Panc1 (cell line): Measurements from ENCODE around the gene RAB33A. TPM values are rescaled to one million over a fixed set of nuclear protein-coding genes. Genes with fewer than 3 reads are reported as not detected.

ENCODE experiments used
- ATAC-seq: fragments of 200-7000 bp; cut with Tn5 transposase; 2 replicates; pipeline ENCODE4 v1.9.1; 2020; ENCODE audit warnings: mild to moderate bottlenecking, moderate library complexity
- BruUV-seq: library from RNA; stranded (reverse); fragments of 400-500 nt; replicated peaks from 2 replicates; lab custom pipeline; 2021; lab: Mats Ljungman, UMichigan
- CTCF ChIA-PET: fragments of 300-600 bp; sonication (Branson Sonifier 250); formaldehyde crosslinking; loops from one replicate; lab custom pipeline; 2022; ENCODE audit warnings: antibody characterized with exemption; lab: Charles Lee
- POLR2A ChIA-PET: fragments of 300-600 bp; sonication (Branson Sonifier 250); formaldehyde crosslinking; loops from one replicate; lab custom pipeline; 2022; ENCODE audit warnings: antibody characterized with exemption; lab: Charles Lee
- DNase-seq: peaks from one replicate; pipeline ENCODE4 v3.0.0-alpha.2; 2010; ENCODE audit warnings: low read depth, low spot score
- H3K27ac ChIP-seq: 2 replicates; pipeline ENCODE4 v1.5.1; 2011; ENCODE audit warnings: mild to moderate bottlenecking, low read length, inconsistent platforms
- H3K27me3 ChIP-seq: fragments of 200-500 bp; sonication (Bioruptor generic); 2 replicates; pipeline ENCODE4 v1.6.0; 2014; ENCODE audit warnings: low read length, inconsistent platforms; ENCODE audit not compliant: control insufficient read depth, insufficient read depth
- H3K36me3 ChIP-seq: fragments of 200-500 bp; sonication (Bioruptor generic); 2 replicates; pipeline ENCODE4 v1.5.1; 2014; ENCODE audit warnings: inconsistent platforms, mild to moderate bottlenecking, low read length, moderate library complexity; ENCODE audit not compliant: control insufficient read depth, insufficient read depth
- H3K4me1 ChIP-seq: 2 replicates; pipeline ENCODE4 v1.5.1; 2011; ENCODE audit warnings: inconsistent platforms, mild to moderate bottlenecking, low read length, moderate library complexity; ENCODE audit not compliant: control insufficient read depth, insufficient read depth
- H3K4me3 ChIP-seq, 2 experiments: 2 replicates each; pipeline ENCODE4 v1.5.1; 2011 to 2012; ENCODE audit warnings: low read depth in 2 of 2, low read length in 2 of 2, mild to moderate bottlenecking in 2 of 2, inconsistent platforms in 1 of 2, moderate library complexity in 1 of 2
- H3K9me3 ChIP-seq: fragments of 200-500 bp; sonication (Bioruptor generic); 2 replicates; pipeline ENCODE4 v1.5.1; 2014; ENCODE audit warnings: low read depth, mild to moderate bottlenecking, inconsistent platforms, low read length, moderate library complexity; ENCODE audit not compliant: control insufficient read depth, insufficient read depth
- POLR2AphosphoS5 ChIP-seq: IDR thresholded peaks from 2 replicates; pipeline ENCODE4 v1.6.1; 2012; ENCODE audit warnings: mild to moderate bottlenecking, low read depth, low read length, moderate library complexity
- SIN3A ChIP-seq: IDR thresholded peaks from 2 replicates; pipeline ENCODE4 v1.6.1; 2012; ENCODE audit warnings: low read depth, mild to moderate bottlenecking, low read length, moderate library complexity, borderline replicate concordance; ENCODE audit not compliant: insufficient read depth
- TCF7L2 ChIP-seq: IDR thresholded peaks from 2 replicates; pipeline ENCODE4 v1.6.1; 2011; ENCODE audit warnings: mild to moderate bottlenecking, low read depth, low read length, inconsistent platforms
- in situ Hi-C: cut with HindIII; loops from 2 replicates; pipeline ENCODE4 v1.10.0; 2016; ENCODE audit warnings: low sequenced_read_pairs, low pct_unique_long_range_greater_than_20kb
- intact Hi-C: fragments of 100-400 bp; cut with micrococcal nuclease; formaldehyde crosslinking; loops from one replicate; pipeline ENCODE4 v1.10.0; 2022; ENCODE audit not compliant: unreplicated experiment
- total RNA-seq: library from RNA; stranded (reverse); gene quantifications from one replicate; pipeline ENCODE4 v1.2.1, GENCODE V29; 2021; ENCODE audit not compliant: unreplicated experiment
- TF ChIP-seq, protein P1 (sequence below), 2 experiments: IDR thresholded peaks; 2 replicates each; pipeline ENCODE4 v1.6.1; 2011 to 2012; ENCODE audit warnings: low read depth in 2 of 2, control low read depth in 1 of 2, low read length in 1 of 2, mild to moderate bottlenecking in 1 of 2, moderate library complexity in 1 of 2; ENCODE audit not compliant: insufficient read depth in 1 of 2
- TF ChIP-seq, protein P2 (sequence below): fragments of 450-650 bp; IDR thresholded peaks from 2 replicates; pipeline ENCODE4 v1.5.1; 2017; ENCODE audit warnings: mild to moderate bottlenecking

Gene RAB33A
- total RNA-seq, 1 experiment from 2014 or later = 2.2 TPM

DNA sequence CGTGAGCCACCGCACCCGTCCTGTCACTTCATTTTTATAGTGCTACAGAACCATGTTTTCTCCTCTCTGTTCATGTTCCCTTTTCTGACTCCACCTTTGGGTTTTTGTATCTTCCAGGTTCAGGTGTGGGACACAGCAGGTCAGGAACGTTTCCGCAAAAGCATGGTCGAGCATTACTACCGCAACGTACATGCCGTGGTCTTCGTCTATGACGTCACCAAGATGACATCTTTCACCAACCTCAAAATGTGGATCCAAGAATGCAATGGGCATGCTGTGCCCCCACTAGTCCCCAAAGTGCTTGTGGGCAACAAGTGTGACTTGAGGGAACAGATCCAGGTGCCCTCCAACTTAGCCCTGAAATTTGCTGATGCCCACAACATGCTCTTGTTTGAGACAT, 12.4 kb downstream of the RAB33A start:
- ChIA-PET CTCF (no interaction called here), POLR2A (no interaction called here)
- Histone ChIP-seq H3K27me3 (no peaks in the 10 kb centered on the region), H3K27ac (no peak overlapping the region), H3K4me3 (no peak overlapping the region), H3K4me1 (no peaks in the 10 kb centered on the region), H3K9me3 (no peaks in the 10 kb centered on the region), H3K36me3 (no peaks in the 10 kb centered on the region)
- ATAC-seq (no peak), DNase-seq (no peak)
- TF ChIP-seq, protein P1, sequence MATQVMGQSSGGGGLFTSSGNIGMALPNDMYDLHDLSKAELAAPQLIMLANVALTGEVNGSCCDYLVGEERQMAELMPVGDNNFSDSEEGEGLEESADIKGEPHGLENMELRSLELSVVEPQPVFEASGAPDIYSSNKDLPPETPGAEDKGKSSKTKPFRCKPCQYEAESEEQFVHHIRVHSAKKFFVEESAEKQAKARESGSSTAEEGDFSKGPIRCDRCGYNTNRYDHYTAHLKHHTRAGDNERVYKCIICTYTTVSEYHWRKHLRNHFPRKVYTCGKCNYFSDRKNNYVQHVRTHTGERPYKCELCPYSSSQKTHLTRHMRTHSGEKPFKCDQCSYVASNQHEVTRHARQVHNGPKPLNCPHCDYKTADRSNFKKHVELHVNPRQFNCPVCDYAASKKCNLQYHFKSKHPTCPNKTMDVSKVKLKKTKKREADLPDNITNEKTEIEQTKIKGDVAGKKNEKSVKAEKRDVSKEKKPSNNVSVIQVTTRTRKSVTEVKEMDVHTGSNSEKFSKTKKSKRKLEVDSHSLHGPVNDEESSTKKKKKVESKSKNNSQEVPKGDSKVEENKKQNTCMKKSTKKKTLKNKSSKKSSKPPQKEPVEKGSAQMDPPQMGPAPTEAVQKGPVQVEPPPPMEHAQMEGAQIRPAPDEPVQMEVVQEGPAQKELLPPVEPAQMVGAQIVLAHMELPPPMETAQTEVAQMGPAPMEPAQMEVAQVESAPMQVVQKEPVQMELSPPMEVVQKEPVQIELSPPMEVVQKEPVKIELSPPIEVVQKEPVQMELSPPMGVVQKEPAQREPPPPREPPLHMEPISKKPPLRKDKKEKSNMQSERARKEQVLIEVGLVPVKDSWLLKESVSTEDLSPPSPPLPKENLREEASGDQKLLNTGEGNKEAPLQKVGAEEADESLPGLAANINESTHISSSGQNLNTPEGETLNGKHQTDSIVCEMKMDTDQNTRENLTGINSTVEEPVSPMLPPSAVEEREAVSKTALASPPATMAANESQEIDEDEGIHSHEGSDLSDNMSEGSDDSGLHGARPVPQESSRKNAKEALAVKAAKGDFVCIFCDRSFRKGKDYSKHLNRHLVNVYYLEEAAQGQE (IDR thresholded peaks at IDR 0.05; ENCODE audit: insufficient read depth in 1 of 2, low read depth in 2 of 2, low read length in 1 of 2) = no peak
- TF ChIP-seq SIN3A = no peak
- TF ChIP-seq, protein P2, sequence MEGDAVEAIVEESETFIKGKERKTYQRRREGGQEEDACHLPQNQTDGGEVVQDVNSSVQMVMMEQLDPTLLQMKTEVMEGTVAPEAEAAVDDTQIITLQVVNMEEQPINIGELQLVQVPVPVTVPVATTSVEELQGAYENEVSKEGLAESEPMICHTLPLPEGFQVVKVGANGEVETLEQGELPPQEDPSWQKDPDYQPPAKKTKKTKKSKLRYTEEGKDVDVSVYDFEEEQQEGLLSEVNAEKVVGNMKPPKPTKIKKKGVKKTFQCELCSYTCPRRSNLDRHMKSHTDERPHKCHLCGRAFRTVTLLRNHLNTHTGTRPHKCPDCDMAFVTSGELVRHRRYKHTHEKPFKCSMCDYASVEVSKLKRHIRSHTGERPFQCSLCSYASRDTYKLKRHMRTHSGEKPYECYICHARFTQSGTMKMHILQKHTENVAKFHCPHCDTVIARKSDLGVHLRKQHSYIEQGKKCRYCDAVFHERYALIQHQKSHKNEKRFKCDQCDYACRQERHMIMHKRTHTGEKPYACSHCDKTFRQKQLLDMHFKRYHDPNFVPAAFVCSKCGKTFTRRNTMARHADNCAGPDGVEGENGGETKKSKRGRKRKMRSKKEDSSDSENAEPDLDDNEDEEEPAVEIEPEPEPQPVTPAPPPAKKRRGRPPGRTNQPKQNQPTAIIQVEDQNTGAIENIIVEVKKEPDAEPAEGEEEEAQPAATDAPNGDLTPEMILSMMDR = no peak
- TF ChIP-seq TCF7L2 = no peak
- TF ChIP-seq POLR2AphosphoS5 = no peak
- in situ Hi-C loops (no loop called here), intact Hi-C loops (no loop called here)
- BruUV-seq = no TSS peak

DNA sequence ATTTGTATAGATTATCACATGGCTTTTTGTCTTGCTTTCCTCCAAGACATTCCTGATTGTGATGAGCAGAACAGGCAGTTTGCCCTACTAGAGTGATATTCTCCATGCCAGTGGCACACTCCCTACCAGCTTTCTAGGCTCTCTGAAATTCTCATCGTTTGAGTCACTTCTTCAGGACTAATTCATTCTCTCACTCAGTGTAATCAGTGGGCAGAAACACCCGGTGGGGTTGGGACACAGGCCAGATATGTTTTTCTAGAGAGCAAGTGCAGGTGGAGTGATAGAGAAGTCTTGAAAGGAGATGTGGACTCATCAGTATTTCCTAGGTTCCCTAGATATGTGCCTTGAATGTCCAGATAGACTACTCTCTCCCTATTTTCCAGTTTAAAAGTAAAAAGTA, 13.1 kb downstream of the RAB33A start:
- POLR2A ChIA-PET = no interaction called here
- Histone ChIP-seq H3K27ac (no peak overlapping the region), H3K9me3 (no peaks in the 10 kb centered on the region), H3K4me3 (no peak overlapping the region), H3K36me3 (no peaks in the 10 kb centered on the region), H3K27me3 (no peaks in the 10 kb centered on the region), H3K4me1 (no peaks in the 10 kb centered on the region)
- intact Hi-C loops (no loop called here), in situ Hi-C loops (no loop called here)
- BruUV-seq = no TSS peak
- TF ChIP-seq SIN3A (no peak), TCF7L2 (no peak)
- TF ChIP-seq, protein P1 (IDR thresholded peaks at IDR 0.05; ENCODE audit: insufficient read depth in 1 of 2, low read depth in 2 of 2, low read length in 1 of 2) = no peak
- TF ChIP-seq, protein P2 = no peak
- CTCF ChIA-PET = no interaction called here
- ATAC-seq = no peak
- DNase-seq = no peak
